ENCODE measurements around the gene LCN2. TPM values are rescaled to one million over a fixed set of nuclear protein-coding genes. Genes with fewer than 3 reads are reported as not detected.

The LCN2 gene
- total and polyA plus RNA-seq, 9 of the 15 experiments (the other 6 are each of a cell fraction or from before 2014, with no cell fraction given): 0.10 to 1.2 (median 0.44) TPM; not detected in 1

DNA sequence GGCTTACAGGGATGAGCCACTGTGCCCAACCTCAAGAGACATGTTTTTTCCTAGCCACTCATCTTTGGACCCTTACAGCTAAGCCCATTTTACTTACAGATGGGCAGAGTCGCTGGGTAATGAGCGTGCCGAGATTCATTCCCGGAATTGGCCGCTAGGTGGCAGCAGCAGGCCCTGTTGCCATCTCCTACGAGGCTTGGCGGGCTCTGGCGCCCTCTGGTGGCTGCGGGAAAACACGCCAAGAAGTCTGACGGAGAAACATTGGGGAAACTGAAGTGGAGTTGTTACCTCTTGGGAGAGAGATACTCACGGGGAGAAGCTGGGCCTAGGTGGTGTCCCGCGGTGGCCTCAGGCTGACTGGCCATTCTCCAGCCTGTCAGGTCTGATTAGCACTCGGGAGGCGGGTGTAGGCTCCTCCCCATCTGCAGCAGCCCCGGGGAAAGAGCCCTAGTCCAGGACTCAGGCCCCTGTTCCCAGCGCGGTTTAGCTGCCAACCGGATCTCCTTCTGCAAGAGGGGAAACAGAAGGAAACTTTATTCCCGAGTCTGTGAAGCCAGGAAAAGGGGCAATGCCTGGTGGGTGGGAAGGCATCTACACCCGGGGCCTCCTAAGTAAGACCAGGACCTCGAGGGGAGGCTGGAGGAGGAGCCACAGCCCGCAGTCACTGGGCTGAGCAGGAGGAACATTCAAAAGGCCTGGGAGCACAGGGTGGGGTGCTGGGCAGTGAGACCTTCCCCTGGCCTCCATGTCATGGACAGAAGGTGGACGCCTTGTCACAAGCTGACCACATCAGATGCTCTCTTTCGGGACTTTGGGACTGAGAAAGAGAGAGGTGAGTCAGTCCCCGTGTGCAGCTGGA, 31.4 kb upstream of the LCN2 start (continued):
- TF ChIP-seq RHOXF2B (CRISPR knock-in tag; conservative IDR thresholded peaks at IDR 0.05) (no peak), SP1 (CRISPR knock-in tag; IDR thresholded peaks at IDR 0.05) (peak; percentile 87), ZNF23 (CRISPR knock-in tag; IDR thresholded peaks at IDR 0.05) (no peak), SAP30 (IDR thresholded peaks at IDR 0.05; ENCODE audit: borderline replicate concordance, insufficient read depth, low read depth, low read length, poor library complexity, severe bottlenecking) (no peak), ZNF584 (CRISPR knock-in tag; IDR thresholded peaks at IDR 0.05; ENCODE audit: low read depth) (no peak), U2AF2 (optimal IDR thresholded peaks at IDR 0.05; ENCODE audit: low read depth, low read length) (no peak), EHMT2 (IDR thresholded peaks at IDR 0.05) (no peak), C11orf30 (IDR thresholded peaks at IDR 0.05; ENCODE audit: low read depth) (no peak), XRCC5 (IDR thresholded peaks at IDR 0.05; ENCODE audit: low read depth, low read length) (peak; percentile 99), ZNF695 (CRISPR knock-in tag; IDR thresholded peaks at IDR 0.05) (no peak), TAF9B (IDR thresholded peaks at IDR 0.05; ENCODE audit: partially characterized antibody) (no peak), ATF1 (CRISPR knock-in tag; IDR thresholded peaks at IDR 0.05) (no peak), ATF1 (tag; IDR thresholded peaks at IDR 0.05) (peak; percentile 69), KAT7 (CRISPR knock-in tag; IDR thresholded peaks at IDR 0.05; ENCODE audit: borderline replicate concordance) (peak; percentile 75; the same call in 1 of the 2 replicates), POLR2A (conservative IDR thresholded peaks at IDR 0.05) (no peak), TCF3 (CRISPR knock-in tag; IDR thresholded peaks at IDR 0.05) (peak; percentile 52), KDM5B (IDR thresholded peaks at IDR 0.05; ENCODE audit: insufficient replicate concordance, low read depth, low read length) (no peak), ZNF197 (CRISPR knock-in tag; IDR thresholded peaks at IDR 0.05; ENCODE audit: low read depth) (no peak), KDM4B (IDR thresholded peaks at IDR 0.05; ENCODE audit: borderline replicate concordance in 2 of 2, low read depth in 1 of 2) (no peak), MCM5 (IDR thresholded peaks at IDR 0.05; ENCODE audit: low read depth) (no peak), RBM22 (IDR thresholded peaks at IDR 0.05; ENCODE audit: low read depth, low read length, poor library complexity, severe bottlenecking) (peak; percentile 20), RBM39 (optimal IDR thresholded peaks at IDR 0.05; ENCODE audit: low read depth, low read length) (peak; percentile 81), FOSL1 (tag; conservative IDR thresholded peaks at IDR 0.05) (no peak), RAD51 (IDR thresholded peaks at IDR 0.05; ENCODE audit: borderline replicate concordance, low read depth) (no peak)
- TF ChIP-seq, protein P1, sequence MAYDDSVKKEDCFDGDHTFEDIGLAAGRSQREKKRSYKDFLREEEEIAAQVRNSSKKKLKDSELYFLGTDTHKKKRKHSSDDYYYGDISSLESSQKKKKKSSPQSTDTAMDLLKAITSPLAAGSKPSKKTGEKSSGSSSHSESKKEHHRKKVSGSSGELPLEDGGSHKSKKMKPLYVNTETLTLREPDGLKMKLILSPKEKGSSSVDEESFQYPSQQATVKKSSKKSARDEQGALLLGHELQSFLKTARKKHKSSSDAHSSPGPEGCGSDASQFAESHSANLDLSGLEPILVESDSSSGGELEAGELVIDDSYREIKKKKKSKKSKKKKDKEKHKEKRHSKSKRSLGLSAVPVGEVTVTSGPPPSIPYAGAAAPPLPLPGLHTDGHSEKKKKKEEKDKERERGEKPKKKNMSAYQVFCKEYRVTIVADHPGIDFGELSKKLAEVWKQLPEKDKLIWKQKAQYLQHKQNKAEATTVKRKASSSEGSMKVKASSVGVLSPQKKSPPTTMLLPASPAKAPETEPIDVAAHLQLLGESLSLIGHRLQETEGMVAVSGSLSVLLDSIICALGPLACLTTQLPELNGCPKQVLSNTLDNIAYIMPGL (CRISPR knock-in tag; IDR thresholded peaks at IDR 0.05): peak; percentile 91; the same call in 1 of the 2 replicates
